OCI-LY7 (cell line): ENCODE results near the gene E2F3. TPM values are rescaled to one million over a fixed set of nuclear protein-coding genes. Genes with fewer than 3 reads are reported as not detected.

Source experiments
- BruUV-seq: library from RNA; stranded (reverse); fragments of 400-500 nt; replicated peaks from 2 replicates; lab custom pipeline; 2021; lab: Mats Ljungman, UMichigan
- CTCF ChIA-PET: fragments of 300-600 bp; sonication (Branson Sonifier 250); formaldehyde crosslinking; loops from one replicate; lab custom pipeline; 2022; ENCODE audit warnings: antibody characterized with exemption; ENCODE audit not compliant: unreplicated experiment; lab: Charles Lee
- POLR2A ChIA-PET: fragments of 300-600 bp; sonication (Branson Sonifier 250); formaldehyde crosslinking; loops from one replicate; lab custom pipeline; 2022; ENCODE audit warnings: antibody characterized with exemption; lab: Charles Lee
- DNase-seq: peaks from one replicate; pipeline ENCODE4 v3.0.0-alpha.2; 2015; ENCODE audit warnings: low spot score
- H2AFZ ChIP-seq: fragments of 200-600 bp; sonication (generic), shearing (Covaris generic); 2 replicates; pipeline ENCODE4 v1.6.1; 2014; ENCODE audit warnings: mild to moderate bottlenecking, antibody characterized with exemption, low read length, moderate library complexity
- H3K27ac ChIP-seq: fragments of 200-600 bp; sonication (generic); 2 replicates; pipeline ENCODE4 v1.5.1; 2014; ENCODE audit warnings: mixed run types, low read depth, mild to moderate bottlenecking, moderate library complexity, low read length, inconsistent platforms; ENCODE audit not compliant: poor library complexity, severe bottlenecking
- H3K36me3 ChIP-seq: fragments of 200-600 bp; sonication (generic); 2 replicates; pipeline ENCODE4 v1.6.1; 2014; ENCODE audit warnings: mild to moderate bottlenecking, antibody characterized with exemption, low read length, moderate library complexity, mixed read lengths; ENCODE audit not compliant: insufficient read depth
- H3K4me1 ChIP-seq: fragments of 200-600 bp; sonication (generic); 2 replicates; pipeline ENCODE4 v1.5.1; 2014; ENCODE audit warnings: mild to moderate bottlenecking, low read length; ENCODE audit not compliant: insufficient read depth, poor library complexity, severe bottlenecking
- H3K4me2 ChIP-seq: fragments of 200-600 bp; sonication (generic); 2 replicates; pipeline ENCODE4 v1.6.1; 2014; ENCODE audit warnings: mild to moderate bottlenecking, low read length
- H3K4me3 ChIP-seq: fragments of 200-600 bp; sonication (generic); 2 replicates; pipeline ENCODE4 v1.5.1; 2014; ENCODE audit warnings: mild to moderate bottlenecking, low read depth, low read length; ENCODE audit not compliant: poor library complexity, severe bottlenecking
- H3K79me2 ChIP-seq: fragments of 200-600 bp; sonication (generic); 2 replicates; pipeline ENCODE4 v1.6.1; 2016; ENCODE audit warnings: low read depth, mild to moderate bottlenecking, low read length, moderate library complexity, mixed read lengths; ENCODE audit not compliant: insufficient read depth
- H3K9me2 ChIP-seq: fragments of 200-600 bp; sonication (generic); 2 replicates; pipeline ENCODE4 v1.6.1; 2016; ENCODE audit warnings: mild to moderate bottlenecking, low read length, mixed read lengths; ENCODE audit not compliant: insufficient read depth
- H3K9me3 ChIP-seq: fragments of 200-600 bp; sonication (generic); 2 replicates; pipeline ENCODE4 v1.6.1; 2014; ENCODE audit warnings: mild to moderate bottlenecking, mixed run types, low read length, mixed read lengths
- H4K20me1 ChIP-seq: fragments of 200-600 bp; sonication (generic); 2 replicates; pipeline ENCODE4 v1.6.1; 2014; ENCODE audit warnings: mild to moderate bottlenecking, antibody characterized with exemption, low read length, moderate library complexity, mixed read lengths; ENCODE audit not compliant: insufficient read depth
- EZH2phosphoT487 ChIP-seq: fragments of 200-600 bp; sonication (generic); IDR thresholded peaks from 2 replicates; pipeline ENCODE4 v1.6.1; 2018; ENCODE audit warnings: low read depth, borderline replicate concordance, mild to moderate bottlenecking, mixed run types, antibody characterized with exemption, low read length, moderate library complexity, mixed read lengths
- intact Hi-C: fragments of 100-400 bp; cut with micrococcal nuclease; formaldehyde crosslinking; loops from one replicate; pipeline ENCODE4 v1.10.0; 2022; ENCODE audit not compliant: unreplicated experiment
- total RNA-seq, 2 experiments: library from RNA; depleted of rRNA in 1 of 2; stranded (reverse); fragments of >200 nt in 1 of 2; shearing (Covaris generic) in 1 of 2; gene quantifications; 2 replicates each; pipeline ENCODE4 v1.2.3, GENCODE V29; 2014 to 2022
- TF ChIP-seq, protein P1 (sequence below): fragments of 200-600 bp; sonication (generic); conservative IDR thresholded peaks from 2 replicates; pipeline ENCODE4 v1.5.1; 2014; ENCODE audit warnings: mild to moderate bottlenecking, antibody characterized with exemption, low read length, moderate library complexity, mixed read lengths

The E2F3 gene
- total RNA-seq, 2 experiments from 2014 or later, result 12.4 to 31.2 TPM

DNA sequence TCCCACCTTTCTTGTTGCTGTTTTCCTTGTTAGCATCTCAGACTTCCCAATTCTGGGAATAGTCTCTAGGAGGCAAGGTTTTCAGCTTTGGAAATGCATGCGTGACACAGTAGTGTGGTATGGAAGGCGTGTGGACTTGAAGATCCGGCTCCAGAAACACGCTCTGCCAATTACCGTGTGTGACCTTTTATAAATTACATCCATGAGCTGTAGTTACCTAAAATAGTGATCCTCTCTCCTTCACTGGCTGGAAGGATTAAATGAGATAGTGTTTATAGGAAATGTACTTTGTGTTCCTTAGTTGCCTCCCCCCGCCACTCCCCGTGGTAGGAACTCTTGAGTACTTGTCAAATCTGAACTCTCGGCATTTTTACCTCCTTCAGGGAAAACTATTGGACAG lies 13.0 kb downstream of the E2F3 start:
- POLR2A ChIA-PET, result interaction anchor here (0.9 to 1.3 kb wide), 3 partner anchors 9 to 43 kb away, joined by 3 read pairs; no protein-coding TSS in a partner anchor
- H3K4me1 ChIP-seq, result peaks cover 22% of the 10 kb centered on the region
- intact Hi-C loops, result no loop called here

DNA sequence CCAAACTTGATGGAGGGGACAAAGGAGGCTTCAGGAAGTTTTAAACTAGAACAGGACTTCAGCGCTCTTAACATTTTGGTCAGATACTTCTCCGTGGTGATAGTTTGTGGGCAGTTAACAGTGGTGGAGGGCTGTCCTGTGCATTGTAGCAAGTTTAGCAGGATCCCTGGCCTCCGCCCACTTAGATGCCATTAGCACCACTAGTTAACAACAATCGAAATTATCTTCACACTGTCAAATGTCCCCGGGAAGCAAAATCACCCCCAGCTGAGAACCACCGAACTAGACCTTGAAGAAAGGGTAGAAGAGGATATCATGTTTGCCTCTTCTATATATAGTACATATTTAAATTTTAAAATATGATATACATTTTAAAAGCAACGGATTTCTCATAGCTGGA lies 13.6 kb downstream of the E2F3 start:
- no peak overlapping the region for H2AFZ ChIP-seq
- H3K4me2 ChIP-seq, result no peak overlapping the region
- no peaks in the 10 kb centered on the region for H3K9me2 ChIP-seq
- H3K36me3 ChIP-seq, result peaks cover 84% of the 10 kb centered on the region
- peaks cover 100% of the 10 kb centered on the region for H3K79me2 ChIP-seq
- H3K9me3 ChIP-seq, result no peaks in the 10 kb centered on the region
- peaks cover 70% of the 10 kb centered on the region for H4K20me1 ChIP-seq
- H3K4me1 ChIP-seq, result peaks cover 16% of the 10 kb centered on the region
- ChIA-PET POLR2A (interaction anchor here (1.3 kb wide), 1 partner anchor 11 kb away, joined by 3 read pairs; no protein-coding TSS in a partner anchor), CTCF (no interaction called here)
- no peak overlapping the region for H3K4me3 ChIP-seq
- intact Hi-C loops, result no loop called here
- BruUV-seq, result no TSS peak
- H3K27ac ChIP-seq, result no peak overlapping the region
- TF ChIP-seq, protein P1, sequence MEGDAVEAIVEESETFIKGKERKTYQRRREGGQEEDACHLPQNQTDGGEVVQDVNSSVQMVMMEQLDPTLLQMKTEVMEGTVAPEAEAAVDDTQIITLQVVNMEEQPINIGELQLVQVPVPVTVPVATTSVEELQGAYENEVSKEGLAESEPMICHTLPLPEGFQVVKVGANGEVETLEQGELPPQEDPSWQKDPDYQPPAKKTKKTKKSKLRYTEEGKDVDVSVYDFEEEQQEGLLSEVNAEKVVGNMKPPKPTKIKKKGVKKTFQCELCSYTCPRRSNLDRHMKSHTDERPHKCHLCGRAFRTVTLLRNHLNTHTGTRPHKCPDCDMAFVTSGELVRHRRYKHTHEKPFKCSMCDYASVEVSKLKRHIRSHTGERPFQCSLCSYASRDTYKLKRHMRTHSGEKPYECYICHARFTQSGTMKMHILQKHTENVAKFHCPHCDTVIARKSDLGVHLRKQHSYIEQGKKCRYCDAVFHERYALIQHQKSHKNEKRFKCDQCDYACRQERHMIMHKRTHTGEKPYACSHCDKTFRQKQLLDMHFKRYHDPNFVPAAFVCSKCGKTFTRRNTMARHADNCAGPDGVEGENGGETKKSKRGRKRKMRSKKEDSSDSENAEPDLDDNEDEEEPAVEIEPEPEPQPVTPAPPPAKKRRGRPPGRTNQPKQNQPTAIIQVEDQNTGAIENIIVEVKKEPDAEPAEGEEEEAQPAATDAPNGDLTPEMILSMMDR, result no peak
- no peak for TF ChIP-seq EZH2phosphoT487
- DNase-seq, result no peak

More for the DNA sequence above, 13.0 kb downstream of the E2F3 start:
- CTCF ChIA-PET, result no interaction called here
- TF ChIP-seq, protein P1, result no peak
- TF ChIP-seq EZH2phosphoT487, result no peak
- no peaks in the 10 kb centered on the region for H3K9me2 ChIP-seq
- no peak for DNase-seq
- no peak overlapping the region for H3K4me2 ChIP-seq
- H3K9me3 ChIP-seq, result no peaks in the 10 kb centered on the region
- H3K4me3 ChIP-seq, result no peak overlapping the region
- H3K27ac ChIP-seq, result no peak overlapping the region
- BruUV-seq, result no TSS peak
- H2AFZ ChIP-seq, result no peak overlapping the region
- peaks cover 84% of the 10 kb centered on the region for H3K36me3 ChIP-seq
- H4K20me1 ChIP-seq, result peaks cover 74% of the 10 kb centered on the region
- H3K79me2 ChIP-seq, result peaks cover 100% of the 10 kb centered on the region

DNA sequence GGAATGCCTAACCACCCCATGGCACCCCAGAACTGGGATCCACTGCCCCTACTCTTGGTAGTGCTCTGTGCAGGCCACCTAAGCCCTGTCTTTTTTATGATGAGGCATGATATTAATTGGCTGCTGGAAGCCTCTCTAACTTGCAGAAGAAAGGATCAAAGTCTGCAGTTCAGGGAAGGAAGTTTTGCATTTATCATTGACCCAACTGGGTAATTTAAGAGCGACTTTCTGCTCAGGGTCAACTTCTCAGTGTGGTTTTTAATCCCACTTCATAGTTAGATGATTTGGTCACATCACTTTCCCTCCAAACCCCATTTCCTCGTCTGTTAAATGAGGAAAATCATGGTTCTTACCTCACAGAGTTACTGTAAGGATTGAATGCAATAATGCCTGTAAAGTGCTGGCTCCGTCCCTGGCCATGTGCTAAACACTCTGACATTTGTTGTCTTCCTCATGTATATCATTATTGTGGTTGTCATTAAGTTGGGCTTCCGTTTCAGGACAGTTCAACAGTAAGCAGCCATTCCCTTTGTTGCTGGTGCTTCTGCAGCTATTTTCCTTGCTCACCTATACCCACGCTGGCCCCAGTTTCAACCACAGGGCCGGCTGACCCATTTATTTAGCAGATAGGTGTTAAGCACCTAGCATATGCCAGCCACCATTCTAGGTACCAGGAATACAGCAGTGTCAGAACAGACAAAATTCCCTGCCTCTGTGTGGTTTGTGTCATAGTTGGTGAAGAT lies 14.2 kb downstream of the E2F3 start:
- DNase-seq, result no peak
- H3K27ac ChIP-seq, result no peak overlapping the region
- H3K9me2 ChIP-seq, result no peaks in the 10 kb centered on the region
- H3K79me2 ChIP-seq, result peaks cover 100% of the 10 kb centered on the region
- ChIA-PET CTCF (no interaction called here), POLR2A (no interaction called here)
- no peak overlapping the region for H3K4me2 ChIP-seq
- TF ChIP-seq, protein P1, result no peak
- TF ChIP-seq EZH2phosphoT487, result no peak
- no TSS peak for BruUV-seq
- no peaks in the 10 kb centered on the region for H3K9me3 ChIP-seq
- peaks cover 84% of the 10 kb centered on the region for H3K36me3 ChIP-seq
- intact Hi-C loops, result no loop called here
- H2AFZ ChIP-seq, result no peak overlapping the region
- H3K4me1 ChIP-seq, result peaks cover 15% of the 10 kb centered on the region
- no peak overlapping the region for H3K4me3 ChIP-seq
- peaks cover 70% of the 10 kb centered on the region for H4K20me1 ChIP-seq
